Head of caudate nucleus (tissue), 42 donors: ENCODE measurements around the gene GLDC.
"Not testable (repeated sequence)": the region's sequence is repeated elsewhere in the genome, so short reads cannot be mapped to it uniquely, and the experiment has no call there.

Experiments used
- DNase-seq, 42 donors: peaks; one replicate each; pipeline versions ENCODE4 v3.0.0 to v3.0.0-alpha.2; 2020 to 2021; ENCODE audit warnings: mixed read lengths in 7 of 42
- intact Hi-C: fragments of 100-400 bp; cut with DNase I; formaldehyde crosslinking; loops from one replicate; pipeline ENCODE4 v1.15.0; 2022

The GLDC gene

GRCh38 chr9:6645355-6646292 is at the start of gene GLDC:
GLDC (minus strand) TSS chr9:6645729; CDS start chr9:6645499, 230 bp downstream.
- peak in 41 of 42 donors; percentile 23 to 77 (median 59) for DNase-seq

GRCh38 chr9:6692881-6693361 is 47.4 kb upstream of the GLDC start:
- intact Hi-C loops: no loop called here
- no peak for DNase-seq

More at GRCh38 chr9:6645355-6646292, at the start of gene GLDC:
- intact Hi-C loops: no loop called here

GRCh38 chr9:6692433-6692832 is 46.9 kb upstream of the GLDC start:
- intact Hi-C loops: no loop called here

GRCh38 chr9:6690675-6691070 is 45.1 kb upstream of the GLDC start:
- DNase-seq: not testable (repeated sequence)

More at GRCh38 chr9:6692433-6692832, 46.9 kb upstream of the GLDC start:
- DNase-seq: no peak

GRCh38 chr9:6689893-6690674 is 44.6 kb upstream of the GLDC start:
- intact Hi-C loops: no loop called here

More at GRCh38 chr9:6690675-6691070, 45.1 kb upstream of the GLDC start:
- intact Hi-C loops: not testable (repeated sequence)

GRCh38 chr9:6687180-6687579 is 41.7 kb upstream of the GLDC start:
- DNase-seq: no peak

More at GRCh38 chr9:6689893-6690674, 44.6 kb upstream of the GLDC start:
- DNase-seq: no peak

GRCh38 chr9:6686396-6686795 is 40.9 kb upstream of the GLDC start:
- intact Hi-C loops: no loop called here
- DNase-seq: peak in 8 of 42 donors; percentile 16 to 55 (median 26)

More at GRCh38 chr9:6687180-6687579, 41.7 kb upstream of the GLDC start:
- intact Hi-C loops: no loop called here

- intact Hi-C loops: loop anchor here (2.0 kb wide), 2 partner anchors 21 to 269 kb away; partner anchors contain the start of gene UHRF2
- peak in 3 of 42 donors; percentile 6 to 53 (median 16) for DNase-seq
Observed at GRCh38 chr9:6681957-6682501, 36.5 kb upstream of the GLDC start.

GRCh38 chr9:6681147-6681956 is 35.8 kb upstream of the GLDC start:
- peak; percentile 93 to 98 (median 97) for DNase-seq
- intact Hi-C loops: loop anchor here (2.0 kb wide), 1 partner anchor 269 kb away; the partner anchor contains the start of gene UHRF2

GRCh38 chr9:6680797-6681146 is 35.2 kb upstream of the GLDC start:
- DNase-seq: peak; percentile 36 to 84 (median 68)
- intact Hi-C loops: loop anchor here (2.0 kb wide), 1 partner anchor 268 kb away; the partner anchor contains the start of gene UHRF2

GRCh38 chr9:6677803-6678202 is 32.3 kb upstream of the GLDC start:
- intact Hi-C loops: no loop called here
- no peak for DNase-seq

- intact Hi-C loops: no loop called here
- no peak for DNase-seq
Observed at GRCh38 chr9:6676254-6676921, 30.9 kb upstream of the GLDC start.

GRCh38 chr9:6675268-6675667 is 29.7 kb upstream of the GLDC start:
- DNase-seq: no peak
- intact Hi-C loops: no loop called here

- no peak for DNase-seq
- intact Hi-C loops: no loop called here
Observed at GRCh38 chr9:6673326-6674025, 27.9 kb upstream of the GLDC start.

GRCh38 chr9:6672118-6672517 is 26.6 kb upstream of the GLDC start:
- no peak for DNase-seq
- intact Hi-C loops: no loop called here

GRCh38 chr9:6671416-6671815 is 25.9 kb upstream of the GLDC start:
- intact Hi-C loops: no loop called here
- no peak for DNase-seq

GRCh38 chr9:6669881-6670280 is 24.4 kb upstream of the GLDC start:
- DNase-seq: no peak
- intact Hi-C loops: loop anchor here (5.0 to 10.0 kb wide), 2 partner anchors 83 to 315 kb away; no protein-coding TSS in a partner anchor
